SK-N-SH (cell line): ENCODE data around the gene COG4. TPM values are rescaled to one million over a fixed set of nuclear protein-coding genes. Genes with fewer than 3 reads are reported as not detected.

ENCODE experiments used
- CTCF ChIA-PET: fragments of 300-600, 350-600 bp; formaldehyde crosslinking; extraction: SDS; loops from one replicate; lab custom pipeline; 2021; lab: Yijun Ruan, JAX
- POLR2A ChIA-PET: fragments of 350-600 bp; sonication (Branson Sonifier 250); formaldehyde crosslinking; extraction: SDS; loops from one replicate; lab custom pipeline; 2020; ENCODE audit warnings: antibody characterized with exemption, inconsistent platforms; lab: Yijun Ruan, JAX
- DNase-seq: peaks from one replicate; pipeline ENCODE4 v3.0.0; 2012
- H2AFZ ChIP-seq: fragments of 200-600 bp; sonication (generic); 2 replicates; pipeline ENCODE4 v1.8.1; 2016; ENCODE audit warnings: antibody characterized with exemption, mild to moderate bottlenecking, low read depth
- H3F3A ChIP-seq: fragments of 200-600 bp; sonication (generic); replicated peaks from 2 replicates; pipeline ENCODE3; 2016; ENCODE audit warnings: antibody characterized with exemption, mild to moderate bottlenecking; ENCODE audit not compliant: insufficient read depth
- H3K27ac ChIP-seq, 2 experiments: fragments of 200-500 bp in 1 of 2; fragments of 200-600 bp in 1 of 2; sonication (Bioruptor generic) in 1 of 2; sonication (generic), shearing (Covaris generic) in 1 of 2; 2 replicates each; pipeline versions ENCODE4 v1.5.1 to v1.6.1; 2014 to 2016; ENCODE audit warnings: low read depth in 2 of 2, inconsistent platforms in 1 of 2, low read length in 1 of 2, mild to moderate bottlenecking in 1 of 2, mixed read lengths in 1 of 2
- H3K27me3 ChIP-seq: fragments of 200-600 bp; sonication (generic), shearing (Covaris generic); 2 replicates; pipeline ENCODE4 v1.6.1; 2016; ENCODE audit warnings: mixed run types; ENCODE audit not compliant: insufficient read depth
- H3K36me3 ChIP-seq, 2 experiments: fragments of 200-500 bp in 1 of 2; fragments of 200-600 bp in 1 of 2; sonication (Bioruptor generic) in 1 of 2; sonication (generic) in 1 of 2; replicated peaks in 1 of 2; 2 replicates each; pipeline versions ENCODE3 to v1.5.1; 2014 to 2016; ENCODE audit warnings: low read length in 1 of 2, mild to moderate bottlenecking in 1 of 2; ENCODE audit not compliant: insufficient read depth in 2 of 2, control insufficient read depth in 1 of 2
- H3K4me1 ChIP-seq, 2 experiments: fragments of 200-500 bp in 1 of 2; fragments of 200-600 bp in 1 of 2; sonication (Bioruptor generic) in 1 of 2; sonication (generic), shearing (Covaris generic) in 1 of 2; 2 replicates each; pipeline versions ENCODE4 v1.5.1 to v1.6.1; 2014 to 2016; ENCODE audit warnings: low read depth in 1 of 2, low read length in 1 of 2, mixed run types in 1 of 2; ENCODE audit not compliant: insufficient read depth in 2 of 2, control insufficient read depth in 1 of 2
- H3K4me2 ChIP-seq: fragments of 200-600 bp; sonication (generic), shearing (Covaris generic); 2 replicates; pipeline ENCODE4 v1.6.1; 2017; ENCODE audit warnings: mixed run types
- H3K4me3 ChIP-seq, 2 experiments: fragments of 200-500 bp in 1 of 2; fragments of 200-600 bp in 1 of 2; sonication (Bioruptor generic) in 1 of 2; sonication (generic), shearing (Covaris generic) in 1 of 2; 2 replicates each; pipeline versions ENCODE4 v1.5.1 to v1.8.1; 2014 to 2016; ENCODE audit warnings: low read depth in 2 of 2, inconsistent platforms in 1 of 2, low read length in 1 of 2, mild to moderate bottlenecking in 1 of 2, mixed read lengths in 1 of 2, moderate library complexity in 1 of 2
- H3K79me2 ChIP-seq: fragments of 200-600 bp; sonication (generic); 2 replicates; pipeline ENCODE4 v1.8.1; 2017; ENCODE audit warnings: mild to moderate bottlenecking; ENCODE audit not compliant: insufficient read depth
- H3K9ac ChIP-seq: fragments of 200-600 bp; sonication (generic); 2 replicates; pipeline ENCODE4 v1.6.1; 2017; ENCODE audit warnings: mixed run types
- H3K9me2 ChIP-seq: fragments of 200-600 bp; sonication (generic); 2 replicates; pipeline ENCODE4 v1.6.1; 2017; ENCODE audit warnings: mixed run types
- H3K9me3 ChIP-seq: fragments of 200-600 bp; sonication (generic); 2 replicates; pipeline ENCODE4 v1.6.1; 2017; ENCODE audit warnings: mixed run types, mild to moderate bottlenecking, moderate library complexity
- H4K20me1 ChIP-seq: fragments of 200-600 bp; sonication (generic); 2 replicates; pipeline ENCODE4 v1.6.1; 2017; ENCODE audit warnings: mild to moderate bottlenecking, mixed run types; ENCODE audit not compliant: insufficient read depth
- CHD2 ChIP-seq: fragments of 150-350 bp; IDR thresholded peaks from 2 replicates; pipeline ENCODE4 v1.6.1; 2018; ENCODE audit warnings: low read length; ENCODE audit not compliant: partially characterized antibody
- ELF1 ChIP-seq: IDR thresholded peaks from 2 replicates; pipeline ENCODE4 v1.4.0; 2012
- EP300 ChIP-seq, 2 experiments: IDR thresholded peaks; 2 replicates each; pipeline versions ENCODE4 v1.4.0 to v1.6.1; 2012; ENCODE audit warnings: borderline replicate concordance in 1 of 2, low read depth in 1 of 2, low read length in 1 of 2
- FOSL2 ChIP-seq: IDR thresholded peaks from 2 replicates; pipeline ENCODE4 v1.4.0; 2012; ENCODE audit warnings: low read depth, mild to moderate bottlenecking, moderate library complexity, borderline replicate concordance
- FOXJ3 ChIP-seq: sonication (generic); formaldehyde crosslinking; IDR thresholded peaks from 2 replicates; pipeline ENCODE4 v1.5.1; 2020; ENCODE audit warnings: mild to moderate bottlenecking, missing genetic modification reagents
- FOXM1 ChIP-seq: IDR thresholded peaks from 2 replicates; pipeline ENCODE4 v1.4.0; 2012; ENCODE audit warnings: low read depth, mild to moderate bottlenecking
- JUND ChIP-seq: IDR thresholded peaks from 2 replicates; pipeline ENCODE4 v1.4.0; 2012
- MXI1 ChIP-seq: IDR thresholded peaks from 2 replicates; pipeline ENCODE4 v1.6.1; 2012; ENCODE audit warnings: mild to moderate bottlenecking, low read depth, low read length, improper control_type of control experiment
- NFIC ChIP-seq: IDR thresholded peaks from 2 replicates; pipeline ENCODE4 v1.4.0; 2012; ENCODE audit warnings: borderline replicate concordance
- POLR2AphosphoS5 ChIP-seq: IDR thresholded peaks from 2 replicates; pipeline ENCODE4 v1.6.1; 2012; ENCODE audit warnings: low read depth, low read length
- RFX5 ChIP-seq: IDR thresholded peaks from 2 replicates; pipeline ENCODE4 v1.6.1; 2012; ENCODE audit warnings: mild to moderate bottlenecking, improper control_type of control experiment, low read length
- RXRA ChIP-seq: IDR thresholded peaks from 2 replicates; pipeline ENCODE4 v1.4.0; 2012; ENCODE audit warnings: low read depth, mild to moderate bottlenecking, borderline replicate concordance
- SIN3A ChIP-seq: IDR thresholded peaks from 2 replicates; pipeline ENCODE4 v1.6.1; 2012; ENCODE audit warnings: low read depth, mild to moderate bottlenecking, low read length, moderate library complexity, borderline replicate concordance
- SMC3 ChIP-seq: IDR thresholded peaks from 2 replicates; pipeline ENCODE4 v1.6.1; 2012; ENCODE audit warnings: low read depth, low read length, improper control_type of control experiment
- TAF1 ChIP-seq: IDR thresholded peaks from 2 replicates; pipeline ENCODE4 v1.6.1; 2012; ENCODE audit warnings: low read depth, mild to moderate bottlenecking, low read length, moderate library complexity, borderline replicate concordance
- TCF12 ChIP-seq: IDR thresholded peaks from 2 replicates; pipeline ENCODE4 v1.4.0; 2012
- TEAD4 ChIP-seq: IDR thresholded peaks from 2 replicates; pipeline ENCODE4 v1.4.0; 2012; ENCODE audit warnings: mild to moderate bottlenecking, borderline replicate concordance; ENCODE audit not compliant: insufficient read depth
- YY1 ChIP-seq: IDR thresholded peaks from 2 replicates; pipeline ENCODE4 v1.4.0; 2012; ENCODE audit warnings: low read depth, mild to moderate bottlenecking
- WGBS: methylation state at CpG from one replicate; pipeline ENCODE4 v1.1.6; 2017; ENCODE audit warnings: low lambda C conversion rate; 5-methylcytosine and 5-hydroxymethylcytosine counted together
- polyA plus RNA-seq, 3 experiments: library from polyadenylated mRNA; depleted of rRNA; stranded (reverse); fragments of >200 nt; gene quantifications; 2 replicates each; pipeline ENCODE4 v1.2.3, GENCODE V29; 2012
- TF ChIP-seq, protein P1 (sequence below): fragments of 200-600 bp; sonication (generic); IDR thresholded peaks from 2 replicates; pipeline ENCODE4 v1.6.1; 2017; ENCODE audit warnings: antibody characterized with exemption, mild to moderate bottlenecking, moderate library complexity
- TF ChIP-seq, protein P2 (sequence below): IDR thresholded peaks from 2 replicates; pipeline ENCODE4 v1.6.1; 2012; ENCODE audit warnings: mild to moderate bottlenecking, low read depth, low read length, moderate library complexity
- TF ChIP-seq, protein P3 (sequence below): IDR thresholded peaks from 2 replicates; pipeline ENCODE4 v1.4.0; 2012; ENCODE audit warnings: low read depth
- TF ChIP-seq, protein P4 (sequence below): IDR thresholded peaks from 2 replicates; pipeline ENCODE4; 2012
- TF ChIP-seq, protein P5 (sequence below): fragments of 150-350 bp; IDR thresholded peaks from 2 replicates; pipeline ENCODE4 v1.6.1; 2017; ENCODE audit warnings: antibody characterized with exemption, low read length, low read depth, borderline replicate concordance

COG4 gene
- polyA plus RNA-seq, 1 of the 3 experiments (the other 2 are of a cell fraction), result 54.4 TPM

DNA sequence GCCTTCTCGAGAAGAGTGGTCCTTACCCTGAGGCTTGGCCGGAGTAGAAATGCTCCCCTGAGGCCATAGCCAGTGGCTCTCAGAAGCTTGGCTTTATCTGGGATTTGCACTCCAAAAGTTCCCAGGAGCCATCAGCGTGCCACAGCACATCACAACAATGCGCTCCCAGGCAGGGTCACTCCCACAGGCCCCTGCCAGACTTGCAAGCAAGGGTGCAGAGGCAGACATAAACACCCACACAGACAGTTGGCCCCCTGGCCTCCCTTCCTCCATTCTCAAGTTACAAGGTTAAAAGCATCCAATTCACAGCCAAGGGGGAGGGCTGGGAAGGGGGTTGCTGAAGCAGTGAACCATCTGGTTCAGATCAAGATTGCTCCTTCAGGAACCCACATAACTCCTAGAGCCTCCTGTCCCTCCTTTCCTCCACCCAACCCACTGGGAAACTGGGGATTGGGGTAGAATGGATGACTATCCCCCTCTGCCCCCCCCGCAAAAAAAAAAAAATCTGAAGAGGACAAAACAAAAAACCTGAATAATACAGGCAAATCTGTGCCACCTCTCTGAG lies 86.3 kb downstream of the COG4 start:
- Histone ChIP-seq H3K9me3 (no peaks in the 10 kb centered on the region), H3K4me3 (peak overlapping the region; percentile 73 to 78), H3K4me1 (peaks cover 27 to 49% of the 10 kb centered on the region in 2 experiments), H3K27ac (peak overlapping the region; percentile 75 to 90), H3F3A (peaks cover 32% of the 10 kb centered on the region), H3K4me2 (peak overlapping the region; percentile 100), H4K20me1 (peaks cover 43% of the 10 kb centered on the region), H2AFZ (no peak overlapping the region; the same call in 1 of the 2 replicates), H3K9ac (peak overlapping the region; percentile 74; the same call in 1 of the 2 replicates), H3K79me2 (peaks cover 64% of the 10 kb centered on the region), H3K27me3 (no peaks in the 10 kb centered on the region), H3K36me3 (peaks cover 6 to 10% of the 10 kb centered on the region in 2 experiments), H3K9me2 (no peaks in the 10 kb centered on the region)
- TF ChIP-seq CHD2, result peak; percentile 45
- TF ChIP-seq SIN3A, result peak; percentile 47; the same call in 1 of the 2 replicates
- peak in 1 of 2 experiments; percentile 77; a peak in 2 of 4 replicates for TF ChIP-seq EP300 (IDR thresholded peaks at IDR 0.05; ENCODE audit: borderline replicate concordance in 1 of 2, low read depth in 1 of 2, low read length in 1 of 2)
- TF ChIP-seq POLR2AphosphoS5, result no peak; the same call in 1 of the 2 replicates
- TF ChIP-seq TEAD4, result 0 out of 2 replicates have a peak, but pooled peaks have one; percentile 35
- TF ChIP-seq NFIC, result peak; percentile 73
- TF ChIP-seq SMC3, result 0 out of 2 replicates have a peak, but pooled peaks have one; percentile 17
- no peak for TF ChIP-seq JUND
- TF ChIP-seq TAF1, result no peak
- TF ChIP-seq, protein P1, sequence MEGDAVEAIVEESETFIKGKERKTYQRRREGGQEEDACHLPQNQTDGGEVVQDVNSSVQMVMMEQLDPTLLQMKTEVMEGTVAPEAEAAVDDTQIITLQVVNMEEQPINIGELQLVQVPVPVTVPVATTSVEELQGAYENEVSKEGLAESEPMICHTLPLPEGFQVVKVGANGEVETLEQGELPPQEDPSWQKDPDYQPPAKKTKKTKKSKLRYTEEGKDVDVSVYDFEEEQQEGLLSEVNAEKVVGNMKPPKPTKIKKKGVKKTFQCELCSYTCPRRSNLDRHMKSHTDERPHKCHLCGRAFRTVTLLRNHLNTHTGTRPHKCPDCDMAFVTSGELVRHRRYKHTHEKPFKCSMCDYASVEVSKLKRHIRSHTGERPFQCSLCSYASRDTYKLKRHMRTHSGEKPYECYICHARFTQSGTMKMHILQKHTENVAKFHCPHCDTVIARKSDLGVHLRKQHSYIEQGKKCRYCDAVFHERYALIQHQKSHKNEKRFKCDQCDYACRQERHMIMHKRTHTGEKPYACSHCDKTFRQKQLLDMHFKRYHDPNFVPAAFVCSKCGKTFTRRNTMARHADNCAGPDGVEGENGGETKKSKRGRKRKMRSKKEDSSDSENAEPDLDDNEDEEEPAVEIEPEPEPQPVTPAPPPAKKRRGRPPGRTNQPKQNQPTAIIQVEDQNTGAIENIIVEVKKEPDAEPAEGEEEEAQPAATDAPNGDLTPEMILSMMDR, result no peak
- TF ChIP-seq FOXJ3 (CRISPR knock-in tag), result no peak
- TF ChIP-seq MXI1, result peak; percentile 34
- TF ChIP-seq YY1, result peak; percentile 46; the same call in 1 of the 2 replicates
- TF ChIP-seq RFX5, result no peak
- peak; percentile 95 for TF ChIP-seq TCF12
- TF ChIP-seq FOSL2, result peak; percentile 8; the same call in 1 of the 2 replicates
- no peak for TF ChIP-seq FOXM1
- TF ChIP-seq, protein P2, sequence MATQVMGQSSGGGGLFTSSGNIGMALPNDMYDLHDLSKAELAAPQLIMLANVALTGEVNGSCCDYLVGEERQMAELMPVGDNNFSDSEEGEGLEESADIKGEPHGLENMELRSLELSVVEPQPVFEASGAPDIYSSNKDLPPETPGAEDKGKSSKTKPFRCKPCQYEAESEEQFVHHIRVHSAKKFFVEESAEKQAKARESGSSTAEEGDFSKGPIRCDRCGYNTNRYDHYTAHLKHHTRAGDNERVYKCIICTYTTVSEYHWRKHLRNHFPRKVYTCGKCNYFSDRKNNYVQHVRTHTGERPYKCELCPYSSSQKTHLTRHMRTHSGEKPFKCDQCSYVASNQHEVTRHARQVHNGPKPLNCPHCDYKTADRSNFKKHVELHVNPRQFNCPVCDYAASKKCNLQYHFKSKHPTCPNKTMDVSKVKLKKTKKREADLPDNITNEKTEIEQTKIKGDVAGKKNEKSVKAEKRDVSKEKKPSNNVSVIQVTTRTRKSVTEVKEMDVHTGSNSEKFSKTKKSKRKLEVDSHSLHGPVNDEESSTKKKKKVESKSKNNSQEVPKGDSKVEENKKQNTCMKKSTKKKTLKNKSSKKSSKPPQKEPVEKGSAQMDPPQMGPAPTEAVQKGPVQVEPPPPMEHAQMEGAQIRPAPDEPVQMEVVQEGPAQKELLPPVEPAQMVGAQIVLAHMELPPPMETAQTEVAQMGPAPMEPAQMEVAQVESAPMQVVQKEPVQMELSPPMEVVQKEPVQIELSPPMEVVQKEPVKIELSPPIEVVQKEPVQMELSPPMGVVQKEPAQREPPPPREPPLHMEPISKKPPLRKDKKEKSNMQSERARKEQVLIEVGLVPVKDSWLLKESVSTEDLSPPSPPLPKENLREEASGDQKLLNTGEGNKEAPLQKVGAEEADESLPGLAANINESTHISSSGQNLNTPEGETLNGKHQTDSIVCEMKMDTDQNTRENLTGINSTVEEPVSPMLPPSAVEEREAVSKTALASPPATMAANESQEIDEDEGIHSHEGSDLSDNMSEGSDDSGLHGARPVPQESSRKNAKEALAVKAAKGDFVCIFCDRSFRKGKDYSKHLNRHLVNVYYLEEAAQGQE, result peak; percentile 65; the same call in 1 of the 2 replicates
- TF ChIP-seq, protein P3, sequence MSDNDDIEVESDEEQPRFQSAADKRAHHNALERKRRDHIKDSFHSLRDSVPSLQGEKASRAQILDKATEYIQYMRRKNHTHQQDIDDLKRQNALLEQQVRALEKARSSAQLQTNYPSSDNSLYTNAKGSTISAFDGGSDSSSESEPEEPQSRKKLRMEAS, result no peak; the same call in 1 of the 2 replicates
- TF ChIP-seq RXRA, result peak; percentile 92
- TF ChIP-seq, protein P4, sequence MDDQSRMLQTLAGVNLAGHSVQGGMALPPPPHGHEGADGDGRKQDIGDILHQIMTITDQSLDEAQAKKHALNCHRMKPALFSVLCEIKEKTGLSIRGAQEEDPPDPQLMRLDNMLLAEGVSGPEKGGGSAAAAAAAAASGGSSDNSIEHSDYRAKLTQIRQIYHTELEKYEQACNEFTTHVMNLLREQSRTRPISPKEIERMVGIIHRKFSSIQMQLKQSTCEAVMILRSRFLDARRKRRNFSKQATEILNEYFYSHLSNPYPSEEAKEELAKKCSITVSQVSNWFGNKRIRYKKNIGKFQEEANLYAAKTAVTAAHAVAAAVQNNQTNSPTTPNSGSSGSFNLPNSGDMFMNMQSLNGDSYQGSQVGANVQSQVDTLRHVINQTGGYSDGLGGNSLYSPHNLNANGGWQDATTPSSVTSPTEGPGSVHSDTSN, result peak; percentile 53
- no peak for TF ChIP-seq ELF1
- TF ChIP-seq, protein P5, sequence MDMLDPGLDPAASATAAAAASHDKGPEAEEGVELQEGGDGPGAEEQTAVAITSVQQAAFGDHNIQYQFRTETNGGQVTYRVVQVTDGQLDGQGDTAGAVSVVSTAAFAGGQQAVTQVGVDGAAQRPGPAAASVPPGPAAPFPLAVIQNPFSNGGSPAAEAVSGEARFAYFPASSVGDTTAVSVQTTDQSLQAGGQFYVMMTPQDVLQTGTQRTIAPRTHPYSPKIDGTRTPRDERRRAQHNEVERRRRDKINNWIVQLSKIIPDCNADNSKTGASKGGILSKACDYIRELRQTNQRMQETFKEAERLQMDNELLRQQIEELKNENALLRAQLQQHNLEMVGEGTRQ, result no peak
- CTCF ChIA-PET, result interaction anchor here (1.8 to 2.3 kb wide), 2 partner anchors 45 to 56 kb away, joined by 6 to 10 read pairs; no protein-coding TSS in a partner anchor
- DNase-seq, result peak; percentile 47
- 60% methylated on average over 3 of the region's 5 CpGs for WGBS
- POLR2A ChIA-PET, result interaction anchor here (0.6 to 3.0 kb wide), 3 partner anchors 9 to 214 kb away, joined by 3 to 22 read pairs (median 8); no protein-coding TSS in a partner anchor
